Measurements from ENCODE around the gene EVL. TPM values are rescaled to one million over a fixed set of nuclear protein-coding genes. Genes with fewer than 3 reads are reported as not detected.

The EVL gene
- total RNA-seq, 2 donors from 2014 or later = 42.5 to 98.4 TPM

GRCh38 chr14:100187247-100187833, 122.1 kb downstream of the EVL start:
- Histone ChIP-seq H3K27ac (no peak overlapping the region), H3K9me3 (no peaks in the 10 kb centered on the region), H3K36me3 (no peaks in the 10 kb centered on the region), H3K4me1 (replicated peaks) (peaks cover 4% of the 10 kb centered on the region), H3K4me3 (no peak overlapping the region), H3K27me3 (replicated peaks; ENCODE audit: insufficient read depth) (no peaks in the 10 kb centered on the region)
- TF ChIP-seq, protein P1, sequence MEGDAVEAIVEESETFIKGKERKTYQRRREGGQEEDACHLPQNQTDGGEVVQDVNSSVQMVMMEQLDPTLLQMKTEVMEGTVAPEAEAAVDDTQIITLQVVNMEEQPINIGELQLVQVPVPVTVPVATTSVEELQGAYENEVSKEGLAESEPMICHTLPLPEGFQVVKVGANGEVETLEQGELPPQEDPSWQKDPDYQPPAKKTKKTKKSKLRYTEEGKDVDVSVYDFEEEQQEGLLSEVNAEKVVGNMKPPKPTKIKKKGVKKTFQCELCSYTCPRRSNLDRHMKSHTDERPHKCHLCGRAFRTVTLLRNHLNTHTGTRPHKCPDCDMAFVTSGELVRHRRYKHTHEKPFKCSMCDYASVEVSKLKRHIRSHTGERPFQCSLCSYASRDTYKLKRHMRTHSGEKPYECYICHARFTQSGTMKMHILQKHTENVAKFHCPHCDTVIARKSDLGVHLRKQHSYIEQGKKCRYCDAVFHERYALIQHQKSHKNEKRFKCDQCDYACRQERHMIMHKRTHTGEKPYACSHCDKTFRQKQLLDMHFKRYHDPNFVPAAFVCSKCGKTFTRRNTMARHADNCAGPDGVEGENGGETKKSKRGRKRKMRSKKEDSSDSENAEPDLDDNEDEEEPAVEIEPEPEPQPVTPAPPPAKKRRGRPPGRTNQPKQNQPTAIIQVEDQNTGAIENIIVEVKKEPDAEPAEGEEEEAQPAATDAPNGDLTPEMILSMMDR (IDR thresholded peaks at IDR 0.05) = no peak
- TF ChIP-seq POLR2A (IDR thresholded peaks at IDR 0.05) (no peak), POLR2AphosphoS5 (IDR thresholded peaks at IDR 0.05) (no peak)
- 84% methylated on average over 12 of the region's 12 CpGs for WGBS
- no peak for DNase-seq (ENCODE audit: low spot score)
- intact Hi-C loops (cut with DNase I) = no loop called here

GRCh38 chr14:100188392-100189030, 123.3 kb downstream of the EVL start:
- Histone ChIP-seq H3K36me3 (no peaks in the 10 kb centered on the region), H3K27ac (no peak overlapping the region), H3K4me3 (no peak overlapping the region), H3K27me3 (replicated peaks; ENCODE audit: insufficient read depth) (no peaks in the 10 kb centered on the region), H3K9me3 (no peaks in the 10 kb centered on the region), H3K4me1 (replicated peaks) (peaks cover 6% of the 10 kb centered on the region)
- WGBS = 87% methylated on average over 11 of the region's 12 CpGs
- TF ChIP-seq POLR2A (IDR thresholded peaks at IDR 0.05) = no peak
- no peak for TF ChIP-seq POLR2AphosphoS5 (IDR thresholded peaks at IDR 0.05)
- TF ChIP-seq, protein P1 (IDR thresholded peaks at IDR 0.05) = no peak
- intact Hi-C loops (cut with DNase I) = no loop called here
- no peak for DNase-seq (ENCODE audit: low spot score)

DNA sequence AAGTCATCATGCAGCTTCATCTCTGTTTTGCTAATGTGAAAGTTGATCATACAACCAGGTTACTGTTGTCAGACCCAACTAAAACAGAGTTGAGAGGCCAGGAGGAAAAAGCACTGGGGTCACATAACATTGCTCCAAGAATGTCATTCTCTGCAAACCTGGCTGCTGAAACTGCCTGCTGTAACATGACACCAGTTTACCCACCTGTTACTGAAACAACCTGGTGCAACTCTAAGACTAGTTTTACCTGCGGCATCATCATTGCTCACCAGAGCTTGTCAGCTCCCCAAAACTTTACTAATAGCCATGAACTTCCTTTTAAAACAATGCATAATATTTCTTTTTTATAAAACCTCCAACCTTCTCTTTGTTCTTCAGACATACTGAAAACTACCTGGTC, 124.9 kb downstream of the EVL start:
- WGBS = 79% methylated on average over 1 of the region's 1 CpG
- H3K27ac ChIP-seq = no peak overlapping the region
- intact Hi-C loops (cut with DNase I) = no loop called here
- H3K4me1 ChIP-seq (replicated peaks) = peaks cover 6% of the 10 kb centered on the region
- H3K9me3 ChIP-seq = no peaks in the 10 kb centered on the region
- H3K36me3 ChIP-seq = no peaks in the 10 kb centered on the region
- no peak for TF ChIP-seq POLR2A (IDR thresholded peaks at IDR 0.05)
- TF ChIP-seq, protein P1 (IDR thresholded peaks at IDR 0.05) = no peak
- no peak for TF ChIP-seq POLR2AphosphoS5 (IDR thresholded peaks at IDR 0.05)
- H3K4me3 ChIP-seq = no peak overlapping the region
- H3K27me3 ChIP-seq (replicated peaks; ENCODE audit: insufficient read depth) = no peaks in the 10 kb centered on the region
- no peak for DNase-seq (ENCODE audit: low spot score)

- no peaks in the 10 kb centered on the region for H3K9me3 ChIP-seq
- peak overlapping the region in 1 of 2 donors; percentile 87 for H3K27ac ChIP-seq
- no peak for DNase-seq (ENCODE audit: low spot score)
- H3K4me1 ChIP-seq (replicated peaks) = peaks cover 6% of the 10 kb centered on the region
- TF ChIP-seq, protein P1 (IDR thresholded peaks at IDR 0.05) = no peak
- no peak for TF ChIP-seq POLR2A (IDR thresholded peaks at IDR 0.05)
- no peak for TF ChIP-seq POLR2AphosphoS5 (IDR thresholded peaks at IDR 0.05)
- intact Hi-C loops (cut with DNase I) = loop anchor here (2.0 kb wide), 1 partner anchor 85 kb away; no protein-coding TSS in a partner anchor
- no peak overlapping the region for H3K4me3 ChIP-seq
- WGBS = 69% methylated on average over 14 of the region's 14 CpGs
- H3K36me3 ChIP-seq = no peaks in the 10 kb centered on the region
- no peaks in the 10 kb centered on the region for H3K27me3 ChIP-seq (replicated peaks; ENCODE audit: insufficient read depth)
These were observed 126.5 kb downstream of the EVL start for GRCh38 chr14:100191584-100192249.

All from prostate gland (tissue), 2 donors.